ENCODE results near the gene ABO.
"Not testable (repeated sequence)": the region's sequence is repeated elsewhere in the genome, so short reads cannot be mapped to it uniquely, and the experiment has no call there.

Gene ABO

GRCh38 chr9:133225171-133226011, 49.6 kb downstream of the ABO start:
- TF ChIP-seq CTCF (IDR thresholded peaks at IDR 0.05; ENCODE audit: low read depth, low read length), result no peak
- no peak overlapping the region for H3K4me3 ChIP-seq (ENCODE audit: low read depth, low read length)

- no peak for TF ChIP-seq CTCF (IDR thresholded peaks at IDR 0.05; ENCODE audit: low read depth, low read length)
- no peak overlapping the region for H3K4me3 ChIP-seq (ENCODE audit: low read depth, low read length)
These were observed 50.2 kb downstream of the ABO start for GRCh38 chr9:133224762-133225161.

- H3K4me3 ChIP-seq (ENCODE audit: low read depth, low read length), result not testable (repeated sequence)
These were observed 51.7 kb downstream of the ABO start for GRCh38 chr9:133223159-133223756.

- H3K4me3 ChIP-seq (ENCODE audit: low read depth, low read length), result not testable (repeated sequence)
These were observed 53.0 kb downstream of the ABO start for GRCh38 chr9:133221994-133222393.

GRCh38 chr9:133221177-133221809, 53.7 kb downstream of the ABO start:
- no peak overlapping the region for H3K4me3 ChIP-seq (ENCODE audit: low read depth, low read length)
- no peak for TF ChIP-seq CTCF (IDR thresholded peaks at IDR 0.05; ENCODE audit: low read depth, low read length)

- not testable (repeated sequence) for H3K4me3 ChIP-seq (ENCODE audit: low read depth, low read length)
These were observed 56.7 kb downstream of the ABO start for GRCh38 chr9:133218049-133218975.

GRCh38 chr9:133217333-133217988, 57.5 kb downstream of the ABO start:
- H3K4me3 ChIP-seq (ENCODE audit: low read depth, low read length), result not testable (repeated sequence)

- not testable (repeated sequence) for H3K4me3 ChIP-seq (ENCODE audit: low read depth, low read length)
These were observed 60.7 kb downstream of the ABO start for GRCh38 chr9:133214276-133214675.

GRCh38 chr9:133210609-133211008, 64.4 kb downstream of the ABO start:
- H3K4me3 ChIP-seq (ENCODE audit: low read depth, low read length), result no peak overlapping the region
- TF ChIP-seq CTCF (IDR thresholded peaks at IDR 0.05; ENCODE audit: low read depth, low read length), result no peak

Data from WI38 (cell line).